ENCODE measurements around the gene NAALADL2.

GRCh38 chr3:175007306-175007705, 148.2 kb downstream of the NAALADL2 start:
- no peak for TF ChIP-seq POLR2A (IDR thresholded peaks at IDR 0.05)
- TF ChIP-seq CTCF (IDR thresholded peaks at IDR 0.05) = no peak

Data from body of pancreas (tissue), 4 donors.